Thyroid gland (tissue), 4 donors: ENCODE data around the gene INPP5A.

ENCODE experiments used
- POLR2A ChIP-seq, 2 donors: fragments of 450-650 bp; IDR thresholded peaks; one replicate each; pipeline ENCODE4 v1.6.1; 2017; ENCODE audit warnings: antibody characterized with exemption in 2 of 2, mild to moderate bottlenecking in 2 of 2, moderate library complexity in 1 of 2
- TF ChIP-seq, protein P1 (sequence below), 6 experiments: fragments of 200-600 bp in 3 of 6; fragments of 450-650 bp in 3 of 6; sonication (generic) in 3 of 6; IDR thresholded peaks; one replicate each; pipeline ENCODE4 v1.5.1; 2016 to 2019; ENCODE audit warnings: antibody characterized with exemption in 6 of 6, mild to moderate bottlenecking in 2 of 6, inconsistent platforms in 1 of 6, moderate library complexity in 1 of 6

DNA sequence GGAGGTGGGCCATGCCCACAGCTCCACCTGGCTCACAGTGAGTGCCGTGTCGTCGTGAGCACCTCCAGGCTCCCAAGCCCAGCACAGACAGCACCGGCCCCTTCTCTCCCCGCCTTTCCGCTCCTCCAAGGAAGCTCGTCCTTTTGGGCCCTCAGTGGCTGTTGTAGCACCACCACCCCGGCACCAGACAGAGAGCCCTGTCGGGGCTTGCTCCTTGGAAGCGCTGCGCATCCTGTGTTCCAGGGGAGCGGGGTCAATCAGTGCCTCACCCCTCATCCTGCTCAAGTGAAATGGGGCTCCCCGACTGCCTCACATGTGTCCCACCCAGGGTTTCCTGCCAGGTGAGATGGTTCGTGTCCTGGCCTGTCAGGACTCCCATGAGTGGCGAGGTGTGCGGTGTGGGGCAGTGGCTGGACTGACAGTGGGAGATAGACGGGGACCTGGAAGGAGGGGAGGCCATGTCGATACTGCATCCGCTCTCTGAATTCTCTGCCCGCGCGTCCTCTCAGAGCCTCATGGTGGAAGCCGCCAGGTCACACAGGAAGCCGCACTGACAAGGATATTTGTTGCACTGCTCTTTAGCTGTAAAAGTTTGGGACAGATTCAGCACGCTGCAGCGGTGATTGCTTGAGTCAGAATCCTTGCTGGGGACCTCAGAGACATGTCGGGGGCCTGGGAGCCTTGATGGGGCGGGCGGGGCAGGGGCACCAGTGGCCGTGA lies 107.1 kb downstream of the INPP5A start:
- TF ChIP-seq, protein P1, sequence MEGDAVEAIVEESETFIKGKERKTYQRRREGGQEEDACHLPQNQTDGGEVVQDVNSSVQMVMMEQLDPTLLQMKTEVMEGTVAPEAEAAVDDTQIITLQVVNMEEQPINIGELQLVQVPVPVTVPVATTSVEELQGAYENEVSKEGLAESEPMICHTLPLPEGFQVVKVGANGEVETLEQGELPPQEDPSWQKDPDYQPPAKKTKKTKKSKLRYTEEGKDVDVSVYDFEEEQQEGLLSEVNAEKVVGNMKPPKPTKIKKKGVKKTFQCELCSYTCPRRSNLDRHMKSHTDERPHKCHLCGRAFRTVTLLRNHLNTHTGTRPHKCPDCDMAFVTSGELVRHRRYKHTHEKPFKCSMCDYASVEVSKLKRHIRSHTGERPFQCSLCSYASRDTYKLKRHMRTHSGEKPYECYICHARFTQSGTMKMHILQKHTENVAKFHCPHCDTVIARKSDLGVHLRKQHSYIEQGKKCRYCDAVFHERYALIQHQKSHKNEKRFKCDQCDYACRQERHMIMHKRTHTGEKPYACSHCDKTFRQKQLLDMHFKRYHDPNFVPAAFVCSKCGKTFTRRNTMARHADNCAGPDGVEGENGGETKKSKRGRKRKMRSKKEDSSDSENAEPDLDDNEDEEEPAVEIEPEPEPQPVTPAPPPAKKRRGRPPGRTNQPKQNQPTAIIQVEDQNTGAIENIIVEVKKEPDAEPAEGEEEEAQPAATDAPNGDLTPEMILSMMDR (IDR thresholded peaks at IDR 0.05), result no peak
- no peak for TF ChIP-seq POLR2A (IDR thresholded peaks at IDR 0.05)
